NB4 (cell line): Measurements from ENCODE around the gene S100B.

Experiments used
- CTCF ChIP-seq: IDR thresholded peaks from one replicate; pipeline ENCODE4 v1.5.1; 2012; ENCODE audit warnings: low read depth, low read length
- MYC ChIP-seq: IDR thresholded peaks from 2 replicates; pipeline ENCODE4 v1.6.1; 2011; ENCODE audit warnings: low read depth, low read length
- POLR2A ChIP-seq: IDR thresholded peaks from 2 replicates; pipeline ENCODE4 v1.6.1; 2011; ENCODE audit warnings: mild to moderate bottlenecking; ENCODE audit not compliant: insufficient read length; ENCODE audit errors: extremely low read depth

DNA sequence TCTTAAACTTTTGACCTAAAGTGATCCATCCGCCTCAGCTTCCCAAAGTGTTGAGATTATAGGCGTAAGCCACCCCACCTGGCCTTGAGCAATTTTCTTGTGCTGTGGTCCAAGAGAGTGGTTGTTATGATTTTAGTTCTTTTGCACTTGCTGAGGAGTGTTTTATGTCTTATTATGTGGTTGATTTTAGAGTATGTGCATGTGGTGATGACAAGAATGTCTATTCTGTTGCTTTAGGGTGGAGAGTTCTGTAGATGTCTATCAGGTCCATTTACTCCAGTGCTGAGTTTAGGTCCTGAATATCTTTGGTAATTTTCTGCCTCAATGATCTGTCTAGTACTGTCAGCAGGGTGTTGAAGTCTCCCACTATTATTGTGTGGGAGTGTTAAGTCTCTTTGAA, 11.2 kb upstream of the S100B start:
- no peak for TF ChIP-seq CTCF
- no peak for TF ChIP-seq POLR2A
- no peak for TF ChIP-seq MYC
